ENCODE measurements around the gene HMOX2.
A peak's percentile ranks its signal among the peaks of the same experiment; 100 is the strongest.

Gene HMOX2

DNA sequence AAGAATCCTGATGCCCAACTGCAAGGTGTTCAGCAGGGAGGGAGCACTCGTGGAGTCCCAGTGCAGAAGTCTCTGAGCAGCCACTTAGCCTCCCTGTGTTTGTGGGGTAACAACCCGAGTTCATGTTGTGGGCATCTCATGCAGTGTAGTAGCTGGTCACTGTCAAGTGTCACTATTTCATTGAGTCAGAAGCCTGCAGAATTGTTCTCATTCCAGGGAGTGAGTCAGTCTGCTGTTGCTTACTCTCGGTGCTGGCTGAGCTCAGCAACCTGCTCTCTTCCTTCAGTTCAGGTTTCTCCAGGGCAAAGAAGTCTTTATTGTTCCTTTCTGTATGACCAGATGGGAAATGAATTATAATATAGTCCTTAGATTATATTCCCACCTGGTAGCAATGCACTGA lies 24.1 kb downstream of the HMOX2 start:
- no peak for DNase-seq (ENCODE audit: low read depth)

- no peak for DNase-seq (ENCODE audit: low read depth)
These were observed 24.9 kb downstream of the HMOX2 start for GRCh38 chr16:4501071-4501478.

- DNase-seq (ENCODE audit: low read depth): peak; percentile 61
These were observed 29.4 kb downstream of the HMOX2 start for GRCh38 chr16:4505356-4506147.

GRCh38 chr16:4506450-4506849 lies 30.3 kb downstream of the HMOX2 start:
- peak; percentile 52 for DNase-seq (ENCODE audit: low read depth)

DNA sequence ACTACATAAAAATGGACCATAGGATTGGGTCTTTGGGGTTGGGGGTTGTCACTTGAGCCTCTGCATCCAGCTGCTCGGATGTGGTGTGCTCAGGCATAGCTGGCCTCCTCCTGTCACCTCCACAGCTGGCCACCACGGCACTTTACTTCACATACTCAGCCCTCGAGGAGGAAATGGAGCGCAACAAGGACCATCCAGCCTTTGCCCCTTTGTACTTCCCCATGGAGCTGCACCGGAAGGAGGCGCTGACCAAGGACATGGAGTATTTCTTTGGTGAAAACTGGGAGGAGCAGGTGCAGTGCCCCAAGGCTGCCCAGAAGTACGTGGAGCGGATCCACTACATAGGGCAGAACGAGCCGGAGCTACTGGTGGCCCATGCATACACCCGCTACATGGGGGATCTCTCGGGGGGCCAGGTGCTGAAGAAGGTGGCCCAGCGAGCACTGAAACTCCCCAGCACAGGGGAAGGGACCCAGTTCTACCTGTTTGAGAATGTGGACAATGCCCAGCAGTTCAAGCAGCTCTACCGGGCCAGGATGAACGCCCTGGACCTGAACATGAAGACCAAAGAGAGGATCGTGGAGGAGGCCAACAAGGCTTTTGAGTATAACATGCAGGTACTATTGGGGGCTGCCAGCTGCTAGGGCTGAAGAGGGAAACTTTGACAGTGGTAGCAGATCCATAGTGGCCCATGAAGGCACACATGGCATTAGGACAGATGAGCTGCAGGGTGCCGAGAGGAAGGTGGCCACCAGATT lies 31.6 kb downstream of the HMOX2 start:
- DNase-seq (ENCODE audit: low read depth): no peak

GRCh38 chr16:4508806-4509205 lies 32.6 kb downstream of the HMOX2 start:
- no peak for DNase-seq (ENCODE audit: low read depth)

GRCh38 chr16:4509420-4509819 lies 33.2 kb downstream of the HMOX2 start:
- DNase-seq (ENCODE audit: low read depth): no peak

GRCh38 chr16:4510131-4510530 lies 33.9 kb downstream of the HMOX2 start:
- DNase-seq (ENCODE audit: low read depth): no peak

DNA sequence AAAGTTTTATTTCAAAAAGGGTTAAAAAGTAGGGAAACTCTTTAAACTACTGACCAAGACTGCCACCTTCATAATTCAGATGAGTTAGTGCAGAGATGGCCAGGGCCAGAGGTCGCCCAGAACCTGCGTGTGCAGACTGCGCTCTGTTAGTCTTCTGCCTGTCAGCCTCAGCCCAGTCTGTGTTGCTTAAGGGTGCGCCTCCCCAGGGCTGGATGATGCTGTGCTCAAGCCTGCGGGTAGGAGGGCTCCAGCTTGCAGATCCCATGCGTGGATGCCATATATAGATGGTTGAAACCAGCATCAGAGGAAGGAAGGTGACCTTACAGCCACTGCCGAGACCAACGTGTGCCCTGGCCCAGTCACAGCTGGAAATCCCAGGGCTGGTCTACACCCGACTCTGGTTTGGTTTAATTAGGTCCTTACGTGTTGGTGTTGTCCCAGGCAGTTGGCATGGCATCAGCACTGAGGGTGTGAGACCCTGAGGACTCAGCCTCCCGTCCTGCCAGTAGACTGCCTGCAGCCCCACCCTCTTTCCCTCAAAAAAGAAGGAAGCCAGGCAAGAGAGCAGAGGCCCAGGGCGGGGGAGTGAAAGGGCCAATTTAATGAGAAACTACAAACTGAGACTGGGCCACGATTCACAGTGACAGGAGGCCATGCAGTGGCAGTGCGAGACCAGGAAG lies 34.7 kb downstream of the HMOX2 start:
- DNase-seq (ENCODE audit: low read depth): no peak

- no peak for DNase-seq (ENCODE audit: low read depth)
These were observed 35.4 kb downstream of the HMOX2 start for GRCh38 chr16:4511441-4512082.

GRCh38 chr16:4512473-4512872 lies 36.3 kb downstream of the HMOX2 start:
- DNase-seq (ENCODE audit: low read depth): no peak

GRCh38 chr16:4513086-4513860 lies 37.1 kb downstream of the HMOX2 start:
- no peak for DNase-seq (ENCODE audit: low read depth)

- no peak for DNase-seq (ENCODE audit: low read depth)
These were observed 37.7 kb downstream of the HMOX2 start for GRCh38 chr16:4513881-4514280.

GRCh38 chr16:4514606-4515005 lies 38.4 kb downstream of the HMOX2 start:
- no peak for DNase-seq (ENCODE audit: low read depth)

- no peak for DNase-seq (ENCODE audit: low read depth)
These were observed 39.5 kb downstream of the HMOX2 start for GRCh38 chr16:4515611-4516233.

DNA sequence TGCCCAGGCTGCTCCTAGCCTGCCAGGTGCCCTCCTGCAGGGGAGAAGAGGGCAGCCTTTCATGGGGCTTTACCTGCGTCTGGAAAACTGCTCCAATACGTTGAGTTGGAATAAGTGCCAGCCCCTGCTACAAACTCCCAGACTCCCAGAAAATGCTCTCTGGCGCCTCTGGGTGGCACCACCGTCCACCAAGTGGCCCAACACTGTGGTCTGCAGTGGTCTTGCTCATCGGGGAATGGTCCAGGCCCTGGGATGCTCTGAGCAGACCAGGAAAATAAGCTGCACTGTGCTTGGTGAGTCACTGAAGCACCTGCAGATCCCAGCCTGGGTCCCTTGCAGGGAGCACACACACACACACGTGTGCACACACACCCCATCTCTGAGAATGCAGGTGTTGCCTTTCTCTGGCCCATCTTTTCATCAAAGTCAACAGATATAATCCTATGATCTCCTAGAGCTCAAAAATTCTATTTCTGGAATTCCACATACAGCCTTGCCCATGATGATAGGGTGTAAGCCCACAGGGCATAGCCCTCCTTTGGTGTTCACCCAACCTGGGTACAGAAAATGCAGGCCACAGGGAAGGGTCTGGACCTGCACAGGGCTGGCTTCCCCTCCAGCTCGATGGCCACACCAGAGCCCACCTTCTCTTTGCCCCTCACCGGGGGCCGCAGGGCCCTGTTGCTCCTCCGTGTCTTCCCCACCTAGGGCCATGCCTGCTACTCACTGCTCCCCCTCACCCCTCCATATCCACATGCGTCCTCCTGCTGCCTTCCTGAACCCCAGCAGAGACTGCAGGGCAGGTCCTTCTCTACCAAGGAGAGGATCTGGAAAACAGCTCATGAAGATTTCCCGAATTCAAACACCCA lies 41.8 kb downstream of the HMOX2 start:
- no peak for DNase-seq (ENCODE audit: low read depth)

GRCh38 chr16:4519274-4520058 lies 43.3 kb downstream of the HMOX2 start:
- no peak for DNase-seq (ENCODE audit: low read depth)

GRCh38 chr16:4520913-4521312 lies 44.7 kb downstream of the HMOX2 start:
- no peak for DNase-seq (ENCODE audit: low read depth)

- no peak for DNase-seq (ENCODE audit: low read depth)
These were observed 45.9 kb downstream of the HMOX2 start for GRCh38 chr16:4522051-4522581.

Data from stimulated activated CD4-positive, alpha-beta T cell treated with anti-CD3 and anti-CD28 coated beads, Interleukin-2, amount 100 ng/mL, for 4 hours (primary cell).